ENCODE data around the gene ZER1.

The ZER1 gene

DNA sequence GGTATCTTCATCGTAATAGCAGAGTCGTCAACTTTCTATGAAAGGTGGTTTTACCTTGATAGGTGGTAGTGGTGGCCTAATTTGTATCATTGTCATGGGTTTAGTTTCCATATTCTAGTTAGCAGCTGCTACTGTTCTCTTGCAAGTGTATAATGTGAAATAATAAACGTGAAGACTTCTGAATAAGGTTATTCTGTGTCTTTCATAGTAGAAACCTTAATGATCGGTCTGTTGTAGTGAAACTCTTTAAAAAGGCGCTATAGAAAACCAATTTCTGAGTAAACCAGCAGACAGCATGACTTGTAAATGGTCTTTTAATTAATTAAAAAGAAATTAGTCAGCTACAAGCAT, 81.1 kb downstream of the ZER1 start:
- DNase-seq (ENCODE audit: low read depth), result no peak

DNA sequence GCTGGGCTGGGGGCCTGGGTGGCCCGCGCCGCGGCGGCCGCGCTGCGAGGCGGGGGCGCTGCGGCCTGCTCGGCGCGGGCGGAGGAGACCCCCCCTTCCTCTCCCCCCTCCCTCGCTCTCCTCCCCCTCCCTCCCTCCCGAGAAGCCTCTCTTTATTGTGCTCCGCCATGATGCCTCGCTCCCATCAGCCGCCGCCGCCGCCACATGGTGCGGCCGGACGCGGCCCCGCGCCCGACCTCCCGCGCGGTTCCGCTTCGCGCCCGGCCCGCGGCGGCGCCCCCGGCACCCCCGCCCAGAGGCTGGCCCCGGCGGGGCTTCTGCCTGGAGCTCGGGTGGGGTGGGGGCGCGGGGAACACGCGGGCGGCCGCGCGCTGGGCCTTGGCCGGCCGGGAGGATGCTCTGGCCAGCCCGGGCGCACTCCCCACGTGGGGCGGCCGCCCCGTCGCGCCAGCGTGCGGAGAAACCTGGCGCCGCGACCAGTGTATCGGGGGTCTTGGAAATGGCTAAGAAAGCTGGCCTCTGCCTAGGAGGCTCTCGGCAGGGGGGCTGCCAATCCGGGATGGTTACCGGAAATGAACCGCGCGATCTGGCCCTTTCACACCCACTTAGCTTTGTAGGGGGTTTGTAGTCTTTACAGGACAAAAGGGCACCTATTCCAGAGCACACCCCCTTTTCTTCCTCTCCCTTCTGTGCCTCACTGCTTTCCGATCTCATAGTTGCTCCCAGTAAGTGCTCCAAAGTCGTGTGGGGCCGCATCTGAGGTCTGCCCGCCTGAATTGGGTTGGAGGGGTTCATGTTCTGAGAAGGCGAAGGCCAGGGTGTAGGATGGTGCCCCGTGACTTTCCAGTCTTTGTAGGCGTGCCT, 81.7 kb downstream of the ZER1 start:
- peak overlapping the region; percentile 93 for H3K4me3 ChIP-seq (replicated peaks; ENCODE audit: low read depth, low read length)
- DNase-seq (ENCODE audit: low read depth), result peak; percentile 51
- TF ChIP-seq, protein P1, sequence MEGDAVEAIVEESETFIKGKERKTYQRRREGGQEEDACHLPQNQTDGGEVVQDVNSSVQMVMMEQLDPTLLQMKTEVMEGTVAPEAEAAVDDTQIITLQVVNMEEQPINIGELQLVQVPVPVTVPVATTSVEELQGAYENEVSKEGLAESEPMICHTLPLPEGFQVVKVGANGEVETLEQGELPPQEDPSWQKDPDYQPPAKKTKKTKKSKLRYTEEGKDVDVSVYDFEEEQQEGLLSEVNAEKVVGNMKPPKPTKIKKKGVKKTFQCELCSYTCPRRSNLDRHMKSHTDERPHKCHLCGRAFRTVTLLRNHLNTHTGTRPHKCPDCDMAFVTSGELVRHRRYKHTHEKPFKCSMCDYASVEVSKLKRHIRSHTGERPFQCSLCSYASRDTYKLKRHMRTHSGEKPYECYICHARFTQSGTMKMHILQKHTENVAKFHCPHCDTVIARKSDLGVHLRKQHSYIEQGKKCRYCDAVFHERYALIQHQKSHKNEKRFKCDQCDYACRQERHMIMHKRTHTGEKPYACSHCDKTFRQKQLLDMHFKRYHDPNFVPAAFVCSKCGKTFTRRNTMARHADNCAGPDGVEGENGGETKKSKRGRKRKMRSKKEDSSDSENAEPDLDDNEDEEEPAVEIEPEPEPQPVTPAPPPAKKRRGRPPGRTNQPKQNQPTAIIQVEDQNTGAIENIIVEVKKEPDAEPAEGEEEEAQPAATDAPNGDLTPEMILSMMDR (IDR thresholded peaks at IDR 0.05; ENCODE audit: low read length, missing control alignments), result no peak

More for the DNA sequence above, 81.1 kb downstream of the ZER1 start:
- peak overlapping the region; percentile 93 for H3K4me3 ChIP-seq (replicated peaks; ENCODE audit: low read depth, low read length)
- TF ChIP-seq, protein P1 (IDR thresholded peaks at IDR 0.05; ENCODE audit: low read length, missing control alignments), result no peak

DNA sequence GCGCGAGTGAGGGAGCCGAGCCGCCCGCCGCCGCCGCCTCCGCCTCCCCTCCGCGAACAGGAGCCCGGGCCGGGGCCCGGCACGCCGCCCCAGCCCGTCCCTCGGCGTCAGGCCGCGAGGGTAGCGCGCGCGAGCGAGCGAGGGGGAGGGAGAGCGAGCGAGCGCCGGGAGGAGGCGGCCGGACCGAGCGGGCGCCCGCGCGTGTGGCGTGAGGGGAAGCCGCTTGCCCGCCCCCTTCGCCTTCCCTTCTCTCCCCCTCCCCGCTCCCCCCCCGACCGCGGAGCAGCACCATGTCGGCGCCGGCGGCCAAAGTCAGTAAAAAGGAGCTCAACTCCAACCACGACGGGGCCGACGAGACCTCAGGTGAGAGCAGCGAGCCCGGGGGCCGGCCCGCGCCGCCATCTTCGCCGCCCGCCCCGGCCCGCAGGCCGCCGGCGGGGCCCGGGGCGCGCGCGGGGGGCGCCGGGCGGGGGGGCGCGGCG, 82.4 kb downstream of the ZER1 start:
- H3K4me3 ChIP-seq (replicated peaks; ENCODE audit: low read depth, low read length), result peak overlapping the region; percentile 93
- DNase-seq (ENCODE audit: low read depth), result peak; percentile 49
- TF ChIP-seq, protein P1 (IDR thresholded peaks at IDR 0.05; ENCODE audit: low read length, missing control alignments), result no peak

DNA sequence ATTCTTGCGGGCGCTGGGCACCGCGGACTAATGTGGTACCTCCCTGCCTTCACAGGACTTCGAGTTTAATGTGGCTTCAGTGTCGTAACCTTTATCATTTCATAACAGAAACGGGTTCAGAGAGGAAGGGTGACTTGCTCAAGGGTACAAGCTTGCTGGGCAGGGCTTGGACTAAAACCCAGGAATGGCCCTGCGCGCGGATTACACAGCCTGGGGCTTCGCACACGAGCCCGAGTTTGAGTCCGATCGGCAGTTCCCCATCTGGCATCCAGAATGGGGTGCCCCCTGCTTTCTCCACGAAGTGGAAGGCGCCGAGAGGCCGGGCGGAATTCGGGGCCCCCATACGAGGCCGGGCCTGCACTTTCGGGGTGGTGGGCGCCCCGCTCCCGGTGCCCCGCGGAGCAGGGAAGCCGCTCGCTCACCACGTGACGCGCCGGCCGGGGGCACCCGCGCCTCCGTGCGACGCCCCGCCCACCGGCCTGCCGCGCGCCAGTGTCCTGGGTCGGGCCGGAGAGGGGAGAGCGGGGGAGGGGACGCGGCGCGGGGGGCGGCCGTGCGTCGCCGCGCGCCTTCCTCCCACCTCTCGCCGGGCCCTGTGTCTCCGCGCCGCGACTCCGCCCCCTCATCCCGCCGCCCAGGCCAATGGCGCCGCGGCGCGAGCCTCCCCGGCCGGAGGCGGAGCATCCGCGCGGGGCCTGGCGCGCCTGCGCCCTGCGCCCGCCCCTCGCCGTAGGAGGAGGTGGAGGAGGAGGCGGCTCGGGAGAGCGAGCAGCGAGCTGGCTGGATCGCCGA, 83.0 kb downstream of the ZER1 start, which contains the start of gene SET:
SET (plus strand) TSS at position 722 of the 792 bp plus-strand sequence. CDS start 361 bp downstream, outside the sequence.
- TF ChIP-seq, protein P1 (IDR thresholded peaks at IDR 0.05; ENCODE audit: low read length, missing control alignments), result no peak
- peak within 1 kb of the TSS; percentile 93 for H3K4me3 ChIP-seq (replicated peaks; ENCODE audit: low read depth, low read length)
- peak; percentile 94 for DNase-seq (ENCODE audit: low read depth)

DNA sequence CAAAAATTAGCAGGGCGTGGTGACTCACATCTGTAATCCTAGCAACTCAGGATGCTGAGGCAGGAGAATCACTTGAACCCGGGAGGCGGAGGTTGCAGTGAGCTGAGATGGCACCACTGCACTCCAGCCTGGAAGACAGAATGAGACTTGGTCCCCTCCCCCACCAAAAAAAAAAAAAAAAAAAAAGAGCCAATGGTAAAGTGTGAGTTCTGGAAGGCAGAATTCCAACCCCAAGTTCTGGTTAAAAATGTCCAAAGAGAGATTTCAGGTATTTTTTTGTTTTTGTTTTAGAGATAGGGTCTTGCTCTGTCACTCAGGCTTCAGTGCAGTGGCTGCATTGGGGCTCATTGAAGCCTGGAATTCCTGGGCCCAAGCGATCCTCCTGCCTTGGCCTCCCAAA, 84.3 kb downstream of the ZER1 start:
- no peak overlapping the region for H3K4me3 ChIP-seq (replicated peaks; ENCODE audit: low read depth, low read length)
- no peak for DNase-seq (ENCODE audit: low read depth)
- TF ChIP-seq, protein P1 (IDR thresholded peaks at IDR 0.05; ENCODE audit: low read length, missing control alignments), result no peak

DNA sequence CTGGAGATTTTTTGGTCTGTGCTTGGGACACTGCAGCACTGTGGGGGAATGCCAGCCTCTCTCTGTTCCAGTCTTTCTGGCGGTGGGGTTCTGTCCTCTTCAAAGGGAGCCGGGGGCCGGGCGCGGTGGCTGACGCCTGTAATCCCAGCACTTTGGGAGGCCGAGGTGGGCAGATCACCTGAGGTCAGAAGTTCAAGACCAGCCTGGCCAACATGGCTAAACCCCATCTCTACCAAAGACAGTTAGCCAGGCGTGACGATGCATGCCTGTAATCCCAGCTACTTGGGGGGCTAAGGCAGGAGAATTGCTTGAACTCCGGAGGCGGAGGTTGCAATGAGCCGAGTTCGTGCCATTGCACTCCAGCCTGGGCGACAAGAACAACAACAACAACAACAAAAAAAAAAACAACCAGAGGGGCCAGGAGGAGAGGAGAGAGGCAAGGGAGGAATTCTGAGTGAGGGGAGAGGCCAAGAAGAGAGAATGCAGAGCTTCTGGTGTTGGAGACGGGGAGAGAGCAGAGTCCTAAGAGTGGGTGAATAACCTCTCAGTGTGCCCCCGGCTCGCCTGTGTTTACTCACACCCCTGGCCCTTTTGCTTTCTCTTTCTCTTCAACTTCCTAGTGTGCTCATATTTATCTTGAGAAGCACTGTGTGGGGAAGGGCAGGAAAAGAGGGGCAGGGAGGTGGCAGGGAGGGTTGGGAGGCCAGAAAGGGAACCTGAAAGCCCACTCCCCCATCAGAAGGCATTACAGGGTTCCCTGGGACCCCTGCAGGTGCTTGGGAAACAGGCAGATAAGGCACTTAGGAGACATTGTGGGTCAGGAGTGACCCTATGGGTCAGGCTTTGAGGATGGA, 85.9 kb downstream of the ZER1 start:
- no peak overlapping the region for H3K4me3 ChIP-seq (replicated peaks; ENCODE audit: low read depth, low read length)
- no peak for DNase-seq (ENCODE audit: low read depth)
- TF ChIP-seq, protein P1 (IDR thresholded peaks at IDR 0.05; ENCODE audit: low read length, missing control alignments), result no peak
